HG03571 (cell line): ENCODE measurements around the gene EDC4.
"Not testable (repeated sequence)": the region's sequence is repeated elsewhere in the genome, so short reads cannot be mapped to it uniquely, and the experiment has no call there.

Source experiments
- ATAC-seq: cut with Tn5 transposase; IDR thresholded peaks from one replicate; pipeline ENCODE4 v1.9.1; 2021; ENCODE audit not compliant: unreplicated experiment

Gene EDC4

DNA sequence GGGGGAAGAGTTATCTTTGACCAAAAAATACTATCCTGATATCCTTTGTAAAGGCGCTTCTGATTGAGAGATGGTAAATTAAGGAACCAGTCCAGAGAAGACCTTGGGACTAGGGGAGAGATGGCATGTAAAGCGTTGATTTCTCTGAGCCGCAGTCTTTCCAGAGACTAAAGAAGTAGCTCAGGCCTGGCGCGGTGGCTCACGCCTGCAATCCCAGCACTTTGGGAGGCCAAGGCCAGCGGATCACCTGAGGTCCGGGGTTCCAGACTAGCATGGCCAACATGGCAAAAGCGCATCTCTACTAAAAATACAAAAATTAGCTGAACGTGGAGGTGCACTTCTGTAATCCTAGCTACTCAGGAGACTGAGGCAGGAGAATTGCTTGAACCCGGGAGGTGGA lies 24.7 kb upstream of the EDC4 start:
- ATAC-seq: no peak

DNA sequence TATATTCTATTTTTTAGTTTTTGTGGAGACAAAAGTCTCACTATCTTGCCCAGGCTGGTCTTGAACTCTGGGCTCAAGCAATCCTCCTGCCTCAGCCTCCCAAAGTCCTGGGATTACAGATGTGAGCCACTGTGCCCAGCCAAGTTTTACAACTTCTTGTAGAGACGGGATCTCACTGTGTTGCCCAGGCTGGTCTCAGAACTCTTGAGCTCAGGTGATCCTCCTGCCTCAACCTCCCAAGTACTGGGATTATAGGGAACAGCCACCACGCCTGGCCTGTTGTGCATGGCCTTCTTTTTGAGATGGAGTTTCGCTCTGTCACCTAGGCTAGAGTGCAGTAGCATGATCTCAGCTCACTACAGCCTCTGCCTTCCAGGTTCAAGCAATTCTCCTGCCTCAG lies 19.2 kb upstream of the EDC4 start:
- ATAC-seq: no peak

DNA sequence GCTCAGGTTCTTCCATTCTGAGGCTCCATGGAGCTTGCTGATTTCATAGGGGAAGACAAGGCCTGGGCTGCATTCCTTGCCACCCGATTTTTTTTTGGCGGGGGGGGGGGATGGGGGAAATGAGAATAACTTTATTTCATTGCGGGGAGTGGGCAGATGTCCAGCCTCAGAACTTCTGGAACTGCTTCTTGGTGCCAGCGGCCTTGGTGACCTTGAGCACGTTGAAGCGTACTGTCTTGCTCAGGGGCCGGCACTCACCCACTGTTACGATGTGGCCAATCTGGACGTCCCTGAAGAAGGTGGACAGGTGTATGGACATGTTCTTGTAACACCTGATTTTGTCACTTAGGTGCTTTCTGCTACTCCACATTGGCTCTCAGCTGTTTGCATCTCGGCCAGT lies 17.1 kb upstream of the EDC4 start:
- no peak for ATAC-seq

DNA sequence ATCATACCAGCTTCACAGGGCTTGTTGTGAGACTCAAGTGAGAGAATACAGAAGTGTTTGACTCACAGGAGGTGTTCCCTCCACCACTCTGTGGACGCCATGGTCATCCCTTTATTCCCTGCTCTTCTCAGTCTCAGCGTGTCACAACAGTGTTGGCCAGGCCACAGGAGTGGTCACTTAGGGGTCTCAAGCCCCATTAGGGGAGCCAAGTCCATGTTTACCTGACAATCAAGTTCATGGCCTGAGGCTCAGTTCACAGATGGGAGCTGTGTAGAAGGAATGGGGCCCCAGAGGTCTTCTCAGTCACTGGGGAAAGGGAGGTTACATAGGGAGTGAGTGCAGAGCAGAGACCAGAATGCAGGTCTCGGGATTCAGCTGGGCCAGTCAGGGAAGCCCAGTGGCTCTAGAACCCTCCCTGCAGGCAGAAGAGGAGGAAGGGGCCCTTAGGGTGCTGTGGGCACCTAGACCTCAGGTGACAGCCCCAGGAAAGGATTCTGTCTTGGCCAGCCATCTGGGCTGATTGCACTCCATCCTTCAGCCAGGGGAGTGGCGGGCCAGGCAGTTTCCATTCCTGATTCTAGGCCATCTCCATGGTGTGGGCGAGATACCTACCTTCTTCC lies 15.8 kb upstream of the EDC4 start:
- ATAC-seq: no peak

DNA sequence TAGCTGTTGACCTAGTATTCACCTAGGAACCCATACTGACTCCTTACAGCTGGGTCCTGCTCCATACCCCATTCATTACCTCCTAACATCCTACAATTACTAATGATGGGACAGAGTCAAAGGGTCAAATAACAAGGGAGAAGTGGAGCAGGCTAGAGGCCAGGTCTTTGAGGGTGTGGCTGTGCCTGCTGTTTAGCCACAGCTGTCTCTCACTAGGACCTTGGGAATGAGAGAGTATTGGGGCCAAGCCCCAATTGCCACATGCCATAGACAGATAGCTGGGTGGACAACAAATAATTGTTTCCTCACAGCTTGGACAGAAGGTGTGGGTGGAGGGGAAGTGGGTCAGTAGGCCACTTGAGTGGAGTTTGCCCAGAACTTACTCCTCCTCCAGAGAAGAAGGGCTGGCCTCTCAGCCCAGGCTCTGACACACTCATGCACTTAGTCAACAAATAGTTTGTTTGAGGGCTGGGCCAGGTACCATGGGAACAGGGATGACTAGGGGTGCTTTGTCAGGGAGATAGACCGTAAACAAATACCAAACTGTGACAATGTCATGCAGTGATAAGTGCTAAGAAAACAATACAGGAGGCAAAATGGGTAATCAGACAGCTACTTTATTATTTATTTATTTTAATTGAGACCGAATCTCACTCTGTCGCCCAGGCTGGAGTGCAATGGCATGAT lies 15.2 kb upstream of the EDC4 start:
- ATAC-seq: no peak

DNA sequence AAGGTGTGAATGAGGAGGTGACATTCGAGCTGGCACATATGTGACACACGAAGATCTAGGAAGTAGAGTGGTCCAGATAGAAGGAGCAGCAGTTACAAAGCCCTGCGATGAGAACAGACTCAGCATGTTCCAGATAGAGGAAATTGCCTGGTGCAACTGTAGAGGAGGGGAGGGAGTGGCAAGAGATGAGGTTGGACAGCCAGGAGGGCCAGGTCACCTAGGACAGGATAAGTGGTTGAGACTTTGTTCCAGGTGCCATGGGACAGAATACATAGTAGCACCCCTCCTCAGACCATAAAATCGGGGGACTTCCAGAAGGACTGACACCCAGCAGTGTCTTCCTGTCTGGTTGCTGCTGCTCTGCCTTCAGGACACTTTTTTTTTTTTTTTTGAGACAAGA lies 14.4 kb upstream of the EDC4 start:
- ATAC-seq: no peak

DNA sequence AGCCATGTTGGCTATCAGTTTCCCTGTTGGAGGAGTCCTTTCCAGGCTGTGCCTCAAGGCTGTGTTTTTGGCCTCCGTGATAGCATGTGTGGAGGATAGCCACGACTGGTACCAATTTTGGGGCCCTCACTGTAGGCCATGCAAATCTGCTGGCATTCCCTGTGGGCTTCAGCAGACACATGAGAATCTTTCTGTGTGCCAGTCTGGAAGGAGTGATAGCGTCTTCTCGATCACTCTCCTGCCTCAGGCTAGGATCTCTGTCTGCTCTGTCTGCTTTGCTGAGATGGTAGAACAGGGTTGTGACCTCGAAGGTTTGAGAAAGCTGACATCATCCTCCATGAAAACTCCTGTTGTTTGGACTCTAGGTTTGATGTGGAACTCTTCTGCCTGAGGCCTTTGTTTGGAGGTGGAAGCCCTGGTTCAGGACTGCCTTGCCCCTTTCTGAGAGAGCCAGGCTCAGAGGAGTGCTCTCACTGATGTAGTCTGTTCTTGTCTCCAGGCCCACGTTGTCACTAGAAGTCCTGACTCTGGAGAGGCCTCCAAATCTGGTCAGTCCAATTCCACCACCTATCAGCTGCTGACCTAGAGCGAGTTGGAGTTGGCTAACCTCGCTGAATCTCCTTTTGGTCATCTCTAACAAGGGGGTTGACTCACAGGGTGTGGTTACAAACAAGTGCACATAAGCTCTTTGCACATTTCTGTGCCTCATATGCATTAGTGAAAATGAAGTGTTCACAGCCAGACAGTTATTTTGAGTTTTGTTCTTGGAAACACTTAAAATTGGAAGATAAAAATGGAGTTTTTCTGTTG lies 12.1 kb upstream of the EDC4 start:
- ATAC-seq: no peak

DNA sequence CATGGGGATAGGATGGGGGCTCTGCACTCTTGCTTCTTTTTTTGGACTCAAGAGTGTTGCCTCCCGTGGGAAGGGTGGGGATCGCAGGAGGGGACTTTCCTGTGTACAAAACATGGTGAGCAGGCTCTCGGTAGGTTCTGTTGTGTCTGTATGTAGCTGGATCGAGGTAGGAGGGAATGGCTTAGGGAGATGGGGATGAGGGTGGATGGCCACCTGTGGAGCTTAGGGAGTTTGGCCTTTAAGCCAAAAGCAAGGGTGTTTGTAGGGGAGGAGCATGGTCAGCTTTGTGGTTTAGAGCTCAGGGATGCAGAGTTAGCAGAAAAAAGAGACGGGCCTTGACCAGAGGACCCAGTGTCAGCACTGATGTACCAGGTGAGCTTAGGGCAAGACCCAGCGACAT lies 11.0 kb upstream of the EDC4 start:
- ATAC-seq: no peak

DNA sequence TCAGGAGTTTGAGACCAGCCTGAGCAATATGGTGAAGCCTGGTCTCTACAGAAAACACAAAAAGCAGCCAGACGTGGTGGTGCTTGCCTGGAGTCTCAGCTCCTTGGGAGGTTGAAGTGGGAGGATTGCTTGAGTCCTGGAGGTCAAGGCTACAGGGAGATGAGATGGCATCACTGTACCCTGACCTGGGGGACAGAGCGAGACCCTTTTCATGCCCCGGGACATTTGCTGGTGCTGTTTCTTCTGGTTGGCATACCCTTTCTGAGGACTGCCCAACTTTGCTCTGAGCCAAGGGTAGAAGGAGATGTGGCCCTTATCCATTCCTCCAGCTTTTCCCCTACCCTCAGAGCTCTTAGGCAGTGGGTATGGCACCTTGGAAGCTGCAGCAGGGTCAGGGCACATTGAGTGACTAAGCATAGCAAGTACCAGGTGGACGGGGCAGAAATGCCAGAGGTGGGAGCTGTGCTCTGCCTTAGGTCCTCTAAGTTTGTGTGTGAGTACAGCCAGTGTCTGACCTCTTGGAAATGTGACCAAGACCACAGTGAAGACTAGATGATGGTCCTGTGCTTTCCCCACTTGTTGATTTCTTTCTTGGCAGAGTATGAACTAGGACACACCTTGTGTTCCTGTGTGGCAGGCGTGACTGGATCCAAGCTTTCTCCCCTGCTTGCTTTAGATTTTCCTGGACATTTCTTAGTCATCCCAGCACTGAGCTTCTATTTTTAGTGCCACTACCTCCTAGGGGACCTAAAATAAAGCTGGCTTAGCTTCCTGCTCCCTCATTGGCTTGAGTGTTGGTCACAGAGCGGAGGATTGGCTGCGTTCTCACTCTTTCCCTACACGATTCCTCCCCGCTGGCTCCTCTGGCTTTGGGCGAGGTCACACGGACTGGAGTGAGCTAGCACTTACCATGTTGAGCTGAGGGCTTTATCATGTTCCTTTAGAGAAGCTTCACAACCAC lies 9.9 kb upstream of the EDC4 start:
- no peak for ATAC-seq

DNA sequence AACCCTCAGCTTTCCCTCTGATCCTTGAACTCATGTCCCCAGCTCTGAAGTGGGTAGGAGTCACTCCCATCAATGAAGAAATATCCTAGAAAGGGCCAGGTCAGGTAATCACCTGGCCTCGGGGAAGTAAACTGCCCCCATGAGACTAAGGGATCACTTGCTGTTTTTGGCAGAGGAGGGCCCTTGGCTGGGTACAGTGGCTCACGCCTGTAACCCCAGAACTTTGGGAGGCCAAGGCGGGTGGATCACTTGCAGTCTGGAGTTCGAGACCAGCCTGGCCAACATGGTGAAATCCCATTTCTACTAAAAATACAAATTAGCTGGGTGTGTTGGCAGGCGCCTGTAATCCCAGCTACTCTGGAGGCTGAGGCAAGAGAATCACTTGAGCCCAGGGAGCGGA lies 8.8 kb upstream of the EDC4 start:
- not testable (repeated sequence) for ATAC-seq

DNA sequence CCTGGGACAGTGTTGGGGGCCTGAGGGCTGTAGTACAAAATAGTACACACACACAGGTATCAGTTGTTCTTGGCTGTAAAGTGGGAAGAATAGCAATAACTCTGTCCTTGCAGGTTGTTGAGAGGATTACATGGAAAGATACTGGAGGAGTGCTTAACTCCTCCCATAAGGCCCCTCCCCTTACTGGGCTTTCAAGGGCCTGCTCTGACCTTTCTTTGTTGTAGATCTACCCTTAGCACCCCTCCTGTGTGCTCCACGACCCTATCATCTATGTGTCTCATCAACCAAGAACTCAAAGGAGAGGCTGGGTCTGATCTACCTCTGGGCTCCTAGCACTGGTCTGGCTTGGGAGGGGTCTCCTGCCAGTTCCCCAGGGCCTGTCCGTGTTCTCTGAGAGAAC lies 8.3 kb upstream of the EDC4 start:
- no peak for ATAC-seq

DNA sequence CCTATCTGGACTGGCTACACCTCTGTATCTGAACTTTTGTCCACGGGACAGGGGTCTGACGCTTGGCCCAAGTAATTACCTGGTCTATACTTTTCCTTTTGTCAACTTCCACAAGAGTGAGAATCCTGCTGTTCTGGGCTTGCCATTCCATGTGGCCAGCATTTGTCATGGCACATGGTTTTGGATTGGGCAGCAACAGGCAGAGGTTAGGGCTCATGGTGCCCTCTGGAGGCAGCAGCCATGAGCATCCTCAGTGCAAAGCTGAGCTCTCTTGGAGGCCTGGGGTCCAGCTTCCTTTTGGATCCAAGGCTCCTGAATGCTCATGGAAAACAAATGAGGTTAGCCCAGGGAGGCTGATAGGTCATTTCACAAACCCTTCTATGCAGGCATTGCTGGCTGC lies 7.5 kb upstream of the EDC4 start:
- ATAC-seq: no peak

DNA sequence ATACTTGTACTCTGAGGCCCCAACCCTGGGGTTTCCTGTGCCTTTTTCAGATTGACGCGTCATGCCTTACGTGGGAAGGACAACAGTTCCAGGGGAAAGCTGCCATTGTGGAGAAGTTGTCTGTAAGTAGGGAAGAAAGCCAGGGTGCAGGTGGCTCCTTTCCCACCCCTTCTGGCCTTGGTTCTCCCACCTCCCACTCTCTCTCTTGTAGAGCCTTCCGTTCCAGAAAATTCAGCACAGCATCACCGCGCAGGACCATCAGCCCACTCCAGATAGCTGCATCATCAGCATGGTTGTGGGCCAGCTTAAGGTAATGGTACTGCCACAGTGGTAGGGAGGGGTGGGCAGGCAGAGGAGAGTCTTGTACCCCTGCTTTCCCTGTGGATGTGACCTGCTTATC lies 4.6 kb upstream of the EDC4 start:
- no peak for ATAC-seq

DNA sequence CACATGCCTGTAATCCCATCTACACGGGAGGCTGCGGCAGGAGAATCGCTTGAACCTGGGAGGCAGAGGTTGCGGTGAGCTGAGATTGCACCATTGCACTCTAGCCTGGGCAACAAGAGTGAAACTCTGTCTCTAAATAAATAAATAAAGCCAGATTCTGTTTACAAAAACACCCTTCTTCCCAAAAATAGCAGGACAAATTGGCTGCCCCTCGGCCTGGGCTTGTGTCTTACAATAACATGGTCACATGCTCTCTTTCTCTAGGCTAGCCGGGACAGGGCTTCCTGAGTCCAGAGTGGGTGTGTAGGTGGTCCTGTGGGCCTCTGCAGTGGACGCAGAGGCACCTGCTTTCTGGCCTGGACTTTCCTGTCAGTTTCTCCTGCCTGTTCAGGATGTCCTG lies 3.2 kb upstream of the EDC4 start:
- ATAC-seq: no peak

DNA sequence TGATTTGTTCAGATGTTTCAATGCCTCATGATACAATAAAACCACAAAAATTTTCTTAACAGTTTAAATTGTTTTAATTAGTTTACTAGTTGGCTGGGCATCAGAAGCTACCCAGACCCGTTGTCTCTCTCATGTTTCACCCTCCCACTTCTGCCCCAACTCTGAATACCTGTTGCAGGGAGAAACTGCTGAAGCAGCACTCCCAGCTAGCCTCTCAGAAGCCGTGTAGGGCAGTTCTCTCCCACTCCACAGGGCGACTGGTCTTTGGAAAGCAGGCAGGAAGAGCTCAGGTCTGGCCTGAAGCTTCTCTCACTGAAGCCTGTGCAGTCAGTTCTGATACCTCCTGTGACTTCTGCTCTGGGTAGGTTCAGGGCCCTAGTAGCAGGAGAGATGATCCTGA lies 1.6 kb upstream of the EDC4 start:
- ATAC-seq: no peak

DNA sequence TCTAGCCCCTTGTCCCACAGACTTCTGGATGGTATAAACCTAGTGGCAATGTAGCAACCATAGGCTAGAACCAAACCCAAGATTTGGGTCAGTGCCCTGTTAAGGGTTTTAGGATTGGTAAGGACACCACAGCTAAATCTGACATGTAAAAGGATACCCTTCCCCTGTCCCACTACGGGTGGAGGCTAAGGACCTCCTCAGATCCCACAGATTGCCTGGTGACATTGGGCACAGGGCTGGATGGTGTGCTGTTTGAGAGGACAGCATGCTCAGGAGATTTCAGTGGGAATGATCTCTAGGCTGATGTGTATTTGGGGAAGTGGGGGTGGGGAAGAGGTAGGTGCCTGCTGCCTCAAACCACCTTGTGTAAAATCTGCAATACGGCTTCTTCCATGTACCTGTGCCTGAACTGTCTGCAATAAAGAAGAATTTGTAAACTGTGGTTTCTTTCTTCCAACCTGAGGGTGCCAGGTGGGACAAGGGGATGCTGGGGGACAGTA lies 671 bp upstream of the EDC4 start:
- ATAC-seq: no peak

DNA sequence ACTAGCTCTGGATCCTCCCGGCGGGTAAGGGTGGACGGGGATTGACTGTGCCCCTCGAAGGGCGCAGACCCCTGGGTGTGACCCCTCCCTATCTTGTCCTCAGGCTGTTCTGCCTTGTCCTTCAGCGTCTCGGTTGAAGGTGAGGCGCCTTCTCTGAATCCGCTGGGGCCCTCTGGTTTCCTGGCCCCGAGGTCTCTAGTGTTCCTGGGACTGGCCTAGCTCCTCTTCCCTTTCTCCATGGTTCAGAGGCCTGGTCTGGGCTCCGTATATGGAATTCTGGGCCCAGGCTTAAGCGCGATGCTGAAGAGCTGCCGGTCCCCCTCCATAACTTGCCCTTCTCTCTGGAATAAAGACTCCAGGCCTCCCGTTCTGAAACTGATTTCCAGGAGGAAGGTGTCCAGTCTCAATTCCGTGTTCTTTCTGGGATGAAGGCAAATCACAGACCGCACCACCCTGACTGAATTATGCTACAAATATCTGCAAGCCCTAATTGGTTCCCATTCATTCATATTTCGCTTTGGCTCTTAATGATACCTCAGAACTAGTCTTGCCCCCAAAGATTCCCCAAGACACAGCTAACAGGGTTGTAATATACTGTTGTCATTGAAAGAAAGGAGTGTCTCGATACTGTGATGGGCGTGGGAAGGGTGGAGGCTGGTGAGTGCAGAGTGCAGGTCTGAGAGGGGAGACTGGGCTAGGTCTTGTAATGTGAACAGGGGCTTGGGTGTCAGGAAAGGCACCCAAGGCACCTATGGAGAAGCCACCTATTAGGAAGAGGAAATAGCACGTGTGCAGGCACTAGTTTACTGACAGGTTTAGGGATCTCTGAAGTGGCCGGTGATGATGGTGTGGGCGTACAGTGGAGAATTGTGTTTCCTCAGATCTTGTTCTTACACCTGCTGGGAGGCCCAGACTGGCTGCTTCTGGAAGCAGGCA lies 851 bp downstream of the EDC4 start:
- ATAC-seq: no peak

DNA sequence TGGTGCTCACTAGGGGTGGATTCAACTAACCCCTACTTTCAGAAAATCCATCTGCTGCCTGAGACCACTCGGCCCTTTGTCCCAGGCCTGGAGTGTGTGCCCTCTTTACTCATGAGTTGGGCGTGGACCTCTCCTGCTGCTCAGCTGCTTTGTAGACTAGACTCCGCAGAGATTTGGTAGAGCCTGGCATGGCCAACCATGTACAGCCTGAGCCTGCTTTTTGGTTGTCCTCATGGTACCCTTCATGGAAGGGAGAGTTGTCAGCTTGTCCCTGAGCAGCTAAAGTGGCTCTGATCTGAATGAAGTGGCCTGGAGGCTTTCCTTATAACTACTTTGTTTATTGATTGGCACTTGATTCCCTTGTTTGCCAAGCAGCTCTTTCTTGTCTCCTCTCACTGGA lies 1.5 kb downstream of the EDC4 start:
- ATAC-seq: no peak

DNA sequence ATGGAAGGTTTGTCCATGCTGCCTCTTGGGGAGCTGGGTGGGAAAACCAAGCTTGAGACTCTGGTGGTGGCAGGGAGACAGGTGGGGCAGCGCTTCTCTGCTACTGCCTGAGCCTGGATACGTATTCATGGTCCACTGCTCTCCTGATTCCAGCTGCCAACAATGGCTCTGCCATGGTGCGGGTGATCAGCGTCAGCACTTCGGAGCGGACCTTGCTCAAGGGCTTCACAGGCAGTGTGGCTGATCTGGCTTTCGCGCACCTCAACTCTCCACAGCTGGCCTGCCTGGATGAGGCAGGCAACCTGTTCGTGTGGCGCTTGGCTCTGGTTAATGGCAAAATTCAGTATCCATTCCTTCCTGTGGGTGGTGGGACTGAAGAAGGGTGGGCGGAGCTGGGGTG lies 4.2 kb downstream of the EDC4 start:
- no peak for ATAC-seq

DNA sequence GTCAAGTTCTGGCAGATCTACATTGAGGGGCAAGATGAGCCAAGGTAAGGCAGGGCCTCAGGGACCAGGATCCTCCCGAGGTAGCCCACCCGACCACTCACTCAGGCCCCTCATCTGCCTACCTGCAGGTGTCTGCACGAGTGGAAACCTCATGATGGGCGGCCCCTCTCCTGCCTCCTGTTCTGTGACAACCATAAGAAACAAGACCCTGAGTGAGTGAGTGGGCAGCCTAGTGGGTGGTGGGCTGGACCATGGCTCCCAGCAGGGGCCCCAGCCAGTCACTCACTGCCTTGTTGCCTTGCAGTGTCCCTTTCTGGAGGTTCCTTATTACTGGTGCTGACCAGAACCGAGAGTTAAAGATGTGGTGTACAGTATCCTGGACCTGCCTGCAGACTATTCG lies 5.4 kb downstream of the EDC4 start:
- ATAC-seq: no peak
